Hepatocyte (in vitro differentiated cells): Measurements from ENCODE around the gene E2F3. TPM values are rescaled to one million over a fixed set of nuclear protein-coding genes. Genes with fewer than 3 reads are reported as not detected.

ENCODE experiments used
- DNase-seq: peaks from one replicate; pipeline ENCODE4 v3.0.0-alpha.2; 2016; ENCODE audit warnings: low spot score
- H2AFZ ChIP-seq: fragments of 200-600 bp; sonication (generic); 2 replicates; pipeline ENCODE4 v1.6.0; 2016; ENCODE audit warnings: antibody characterized with exemption, mild to moderate bottlenecking
- H3K27ac ChIP-seq: fragments of 200-600 bp; sonication (generic); 2 replicates; pipeline ENCODE4 v1.5.1; 2016; ENCODE audit warnings: mild to moderate bottlenecking
- H3K27me3 ChIP-seq: fragments of 200-600 bp; sonication (generic); 2 replicates; pipeline ENCODE4 v1.6.1; 2016
- H3K36me3 ChIP-seq: fragments of 200-600 bp; sonication (generic); replicated peaks from 2 replicates; pipeline ENCODE4 v1.5.1; 2016; ENCODE audit warnings: low read depth; ENCODE audit not compliant: insufficient read depth
- H3K4me1 ChIP-seq: fragments of 200-600 bp; sonication (generic); 2 replicates; pipeline ENCODE4 v1.5.1; 2016; ENCODE audit warnings: mild to moderate bottlenecking, moderate library complexity; ENCODE audit not compliant: insufficient read depth
- H3K4me2 ChIP-seq: fragments of 200-600 bp; sonication (generic); 2 replicates; pipeline ENCODE4 v1.6.0; 2016
- H3K4me3 ChIP-seq: fragments of 200-600 bp; sonication (generic); 2 replicates; pipeline ENCODE4 v1.5.1; 2016; ENCODE audit warnings: mild to moderate bottlenecking
- H3K79me2 ChIP-seq: fragments of 200-600 bp; sonication (generic); 2 replicates; pipeline ENCODE4 v1.6.0; 2017; ENCODE audit warnings: mild to moderate bottlenecking
- H3K9me2 ChIP-seq: fragments of 200-600 bp; sonication (generic); replicated peaks from 2 replicates; pipeline ENCODE4 v1.6.0; 2017; ENCODE audit warnings: mild to moderate bottlenecking; ENCODE audit not compliant: insufficient read depth
- H3K9me3 ChIP-seq: fragments of 200-600 bp; sonication (generic); 2 replicates; pipeline ENCODE4 v1.5.1; 2016; ENCODE audit warnings: low read depth, mild to moderate bottlenecking
- H4K20me1 ChIP-seq: fragments of 200-600 bp; sonication (generic); 2 replicates; pipeline ENCODE4 v1.6.0; 2016; ENCODE audit warnings: mild to moderate bottlenecking; ENCODE audit not compliant: insufficient read depth, poor library complexity, severe bottlenecking
- EZH2 ChIP-seq: fragments of 200-600 bp; sonication (generic); IDR thresholded peaks from 2 replicates; pipeline ENCODE4 v1.6.1; 2016; ENCODE audit warnings: antibody characterized with exemption, mild to moderate bottlenecking, borderline replicate concordance
- EZH2phosphoT487 ChIP-seq: fragments of 200-600 bp; sonication (generic); IDR thresholded peaks from one replicate; pipeline ENCODE4 v1.6.1; 2018; ENCODE audit warnings: antibody characterized with exemption, mild to moderate bottlenecking, low read depth, moderate library complexity; ENCODE audit not compliant: unreplicated experiment, severe bottlenecking
- WGBS: methylation state at CpG from one replicate; pipeline ENCODE4 v1.1.6; 2016; ENCODE audit warnings: low lambda C conversion rate; ENCODE audit errors: missing lambda C conversion rate; 5-methylcytosine and 5-hydroxymethylcytosine counted together
- polyA plus RNA-seq: library from polyadenylated mRNA; unstranded; fragments of >200 nt; fragmentation: Nextera tagmentation; extraction: Ambion mirVana; gene quantifications from 2 replicates; pipeline ENCODE4 v1.2.1, GENCODE V29; 2016
- total RNA-seq: library from RNA; depleted of rRNA; stranded (reverse); fragments of >200 nt; gene quantifications from 2 replicates; pipeline ENCODE4 v1.2.3, GENCODE V29; 2014
- TF ChIP-seq, protein P1 (sequence below): fragments of 200-600 bp; sonication (generic); IDR thresholded peaks from 2 replicates; pipeline ENCODE4 v1.5.1; 2016; ENCODE audit warnings: antibody characterized with exemption, mild to moderate bottlenecking; ENCODE audit not compliant: poor library complexity

The E2F3 gene
- total and polyA plus RNA-seq, 2 experiments from 2014 or later: 8.4 to 13.3 TPM

GRCh38 chr6:20490591-20490990, 88.9 kb downstream of the E2F3 start:
- no peak for DNase-seq
- WGBS: 92% methylated on average over 6 of the region's 6 CpGs
- TF ChIP-seq, protein P1, sequence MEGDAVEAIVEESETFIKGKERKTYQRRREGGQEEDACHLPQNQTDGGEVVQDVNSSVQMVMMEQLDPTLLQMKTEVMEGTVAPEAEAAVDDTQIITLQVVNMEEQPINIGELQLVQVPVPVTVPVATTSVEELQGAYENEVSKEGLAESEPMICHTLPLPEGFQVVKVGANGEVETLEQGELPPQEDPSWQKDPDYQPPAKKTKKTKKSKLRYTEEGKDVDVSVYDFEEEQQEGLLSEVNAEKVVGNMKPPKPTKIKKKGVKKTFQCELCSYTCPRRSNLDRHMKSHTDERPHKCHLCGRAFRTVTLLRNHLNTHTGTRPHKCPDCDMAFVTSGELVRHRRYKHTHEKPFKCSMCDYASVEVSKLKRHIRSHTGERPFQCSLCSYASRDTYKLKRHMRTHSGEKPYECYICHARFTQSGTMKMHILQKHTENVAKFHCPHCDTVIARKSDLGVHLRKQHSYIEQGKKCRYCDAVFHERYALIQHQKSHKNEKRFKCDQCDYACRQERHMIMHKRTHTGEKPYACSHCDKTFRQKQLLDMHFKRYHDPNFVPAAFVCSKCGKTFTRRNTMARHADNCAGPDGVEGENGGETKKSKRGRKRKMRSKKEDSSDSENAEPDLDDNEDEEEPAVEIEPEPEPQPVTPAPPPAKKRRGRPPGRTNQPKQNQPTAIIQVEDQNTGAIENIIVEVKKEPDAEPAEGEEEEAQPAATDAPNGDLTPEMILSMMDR: no peak
- no peak for TF ChIP-seq EZH2
- TF ChIP-seq EZH2phosphoT487: no peak

GRCh38 chr6:20492099-20492498, 90.4 kb downstream of the E2F3 start:
- no peak for TF ChIP-seq EZH2phosphoT487
- no peak for TF ChIP-seq EZH2
- TF ChIP-seq, protein P1: no peak
- no peaks in the 10 kb centered on the region for H3K4me1 ChIP-seq
- H3K36me3 ChIP-seq: no peaks in the 10 kb centered on the region
- no peaks in the 10 kb centered on the region for H3K9me2 ChIP-seq
- H3K27me3 ChIP-seq: no peaks in the 10 kb centered on the region
- H3K4me3 ChIP-seq: no peak overlapping the region
- H3K79me2 ChIP-seq: no peaks in the 10 kb centered on the region
- H3K9me3 ChIP-seq: no peaks in the 10 kb centered on the region
- DNase-seq: no peak
- WGBS: 92% methylated on average over 2 of the region's 2 CpGs
- no peak overlapping the region for H2AFZ ChIP-seq
- H3K4me2 ChIP-seq: no peak overlapping the region
- no peaks in the 10 kb centered on the region for H4K20me1 ChIP-seq
- H3K27ac ChIP-seq: no peak overlapping the region

More at GRCh38 chr6:20490591-20490990, 88.9 kb downstream of the E2F3 start:
- Histone ChIP-seq H3K4me2 (no peak overlapping the region), H2AFZ (no peak overlapping the region), H3K4me1 (no peaks in the 10 kb centered on the region), H3K27ac (no peak overlapping the region), H3K36me3 (no peaks in the 10 kb centered on the region), H3K9me2 (no peaks in the 10 kb centered on the region), H4K20me1 (no peaks in the 10 kb centered on the region), H3K4me3 (no peak overlapping the region), H3K9me3 (no peaks in the 10 kb centered on the region), H3K27me3 (no peaks in the 10 kb centered on the region), H3K79me2 (no peaks in the 10 kb centered on the region)

DNA sequence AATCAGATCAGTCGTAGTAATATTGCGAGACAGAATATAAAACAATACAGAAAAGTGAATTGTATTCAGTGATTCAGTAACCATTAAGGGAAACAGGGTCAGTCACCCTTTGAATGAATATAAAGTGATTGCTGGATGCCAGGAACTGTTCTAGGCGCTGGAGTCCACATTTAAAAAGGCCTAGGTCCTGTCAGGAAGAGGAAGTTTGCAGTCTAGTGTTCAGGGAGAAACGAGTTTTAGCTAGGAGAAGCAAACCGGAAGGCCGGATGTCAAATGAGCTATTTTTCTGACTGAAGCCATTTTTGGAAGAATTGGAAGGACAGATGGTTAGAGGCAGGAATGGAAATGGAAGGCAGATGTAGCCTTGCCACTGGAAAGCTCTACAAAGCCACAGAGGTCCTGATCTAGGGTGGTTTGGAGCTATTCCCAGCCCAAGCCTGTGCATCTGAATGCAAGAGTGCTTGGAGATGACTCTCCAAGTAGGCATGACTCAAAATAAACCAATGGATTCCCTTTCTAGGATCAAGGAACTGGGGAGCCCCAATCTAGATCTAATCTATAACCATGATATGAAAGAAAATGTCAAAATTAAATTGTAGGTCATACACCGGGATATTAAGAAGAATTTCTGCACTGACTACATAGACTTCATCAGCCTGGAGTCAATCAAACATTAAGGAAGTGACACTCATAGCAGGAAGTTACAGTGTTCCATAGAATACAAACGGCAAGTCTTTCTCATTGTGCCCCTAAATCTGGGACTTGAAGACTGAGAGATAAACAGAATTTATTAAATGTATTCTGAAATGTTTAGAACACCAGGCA, 95.7 kb downstream of the E2F3 start:
- H3K79me2 ChIP-seq: no peaks in the 10 kb centered on the region
- DNase-seq: no peak
- no peak for TF ChIP-seq EZH2
- TF ChIP-seq EZH2phosphoT487: no peak
- TF ChIP-seq, protein P1: no peak

More for the DNA sequence above, 95.7 kb downstream of the E2F3 start:
- no peaks in the 10 kb centered on the region for H4K20me1 ChIP-seq
- 93% methylated on average over 8 of the region's 8 CpGs for WGBS
- H3K4me2 ChIP-seq: no peak overlapping the region
- H3K4me1 ChIP-seq: no peaks in the 10 kb centered on the region
- H3K27ac ChIP-seq: no peak overlapping the region
- H3K9me2 ChIP-seq: no peaks in the 10 kb centered on the region
- H3K9me3 ChIP-seq: no peaks in the 10 kb centered on the region
- no peak overlapping the region for H2AFZ ChIP-seq
- no peaks in the 10 kb centered on the region for H3K27me3 ChIP-seq
- H3K4me3 ChIP-seq: no peak overlapping the region
- no peaks in the 10 kb centered on the region for H3K36me3 ChIP-seq
